Trophoblast cell (in vitro differentiated cells and primary cell): ENCODE data around the gene ZBTB7C.

ENCODE experiments used
- DNase-seq, 2 donors: peaks; one replicate each; pipeline ENCODE4 v3.0.0-alpha.2; 2016
- H2AFZ ChIP-seq: 2 replicates; pipeline ENCODE4 v1.6.1; 2013; ENCODE audit warnings: low read length, moderate library complexity, mild to moderate bottlenecking; ENCODE audit not compliant: insufficient read depth, poor library complexity
- H2AK5ac ChIP-seq: 2 replicates; pipeline ENCODE4 v1.6.1; 2013; ENCODE audit warnings: mild to moderate bottlenecking, low read length
- H2BK120ac ChIP-seq: 2 replicates; pipeline ENCODE4 v1.6.1; 2013; ENCODE audit warnings: low read length, mild to moderate bottlenecking, moderate library complexity; ENCODE audit not compliant: insufficient read depth, poor library complexity
- H2BK12ac ChIP-seq: 2 replicates; pipeline ENCODE4 v1.6.1; 2013; ENCODE audit warnings: mild to moderate bottlenecking, low read length, moderate library complexity
- H2BK5ac ChIP-seq: 2 replicates; pipeline ENCODE4 v1.6.1; 2013; ENCODE audit warnings: low read length, low read depth, moderate library complexity, mild to moderate bottlenecking; ENCODE audit not compliant: poor library complexity
- H3K14ac ChIP-seq: 2 replicates; pipeline ENCODE4 v1.6.1; 2013; ENCODE audit warnings: mild to moderate bottlenecking, low read length
- H3K18ac ChIP-seq: 2 replicates; pipeline ENCODE4 v1.6.1; 2013; ENCODE audit warnings: mild to moderate bottlenecking, low read length
- H3K23ac ChIP-seq: 2 replicates; pipeline ENCODE4 v1.6.1; 2013; ENCODE audit warnings: low read length
- H3K27ac ChIP-seq: 2 replicates; pipeline ENCODE4 v1.5.1; 2013; ENCODE audit warnings: low read depth, mild to moderate bottlenecking, inconsistent platforms, low read length, moderate library complexity
- H3K27me3 ChIP-seq: 2 replicates; pipeline ENCODE4 v1.6.1; 2013; ENCODE audit warnings: inconsistent platforms, mild to moderate bottlenecking, low read length, moderate library complexity; ENCODE audit not compliant: insufficient read depth
- H3K36me3 ChIP-seq, 2 experiments: 1 replicate in 1 of 2; 2 replicates in 1 of 2; pipeline ENCODE4 v1.6.1; 2013; ENCODE audit warnings: low read length in 2 of 2, mild to moderate bottlenecking in 2 of 2, moderate library complexity in 1 of 2; ENCODE audit not compliant: insufficient read depth in 2 of 2, control insufficient read depth in 1 of 2
- H3K4ac ChIP-seq: 2 replicates; pipeline ENCODE4 v1.6.1; 2013; ENCODE audit warnings: low read depth, mild to moderate bottlenecking, low read length, moderate library complexity
- H3K4me1 ChIP-seq, 2 experiments: 1 replicate in 1 of 2; 2 replicates in 1 of 2; pipeline ENCODE4 v1.6.1; 2013; ENCODE audit warnings: low read length in 2 of 2, mild to moderate bottlenecking in 2 of 2, moderate library complexity in 1 of 2; ENCODE audit not compliant: insufficient read depth in 2 of 2, control insufficient read depth in 1 of 2
- H3K4me2 ChIP-seq: 2 replicates; pipeline ENCODE4 v1.6.1; 2013; ENCODE audit warnings: inconsistent platforms, mild to moderate bottlenecking, low read length, moderate library complexity
- H3K4me3 ChIP-seq: 2 replicates; pipeline ENCODE4 v1.5.1; 2013; ENCODE audit warnings: mild to moderate bottlenecking, low read depth, low read length, inconsistent platforms
- H3K79me1 ChIP-seq: one replicate; pipeline ENCODE4 v1.6.1; 2013; ENCODE audit warnings: low read length
- H3K79me2 ChIP-seq: 2 replicates; pipeline ENCODE4 v1.6.1; 2013; ENCODE audit warnings: low read length, mild to moderate bottlenecking; ENCODE audit not compliant: control insufficient read depth, insufficient read depth, poor library complexity
- H3K9ac ChIP-seq: 2 replicates; pipeline ENCODE4 v1.6.1; 2013; ENCODE audit warnings: mild to moderate bottlenecking, low read length
- H3K9me3 ChIP-seq: 2 replicates; pipeline ENCODE4 v1.6.1; 2013; ENCODE audit warnings: low read depth, mild to moderate bottlenecking, control low read depth, inconsistent platforms, low read length; ENCODE audit not compliant: insufficient read depth
- H4K12ac ChIP-seq: 2 replicates; pipeline ENCODE4 v1.6.1; 2013; ENCODE audit warnings: low read depth, mild to moderate bottlenecking, low read length, moderate library complexity
- H4K8ac ChIP-seq: 2 replicates; pipeline ENCODE4 v1.6.1; 2013; ENCODE audit warnings: low read depth, mild to moderate bottlenecking, low read length, moderate library complexity
- H4K91ac ChIP-seq: one replicate; pipeline ENCODE4 v1.6.1; 2013; ENCODE audit warnings: low read depth, mild to moderate bottlenecking, low read length, moderate library complexity
- WGBS: extraction: QIAGEN DNeasy Blood & Tissue Kit; methylation state at CpG from one replicate; pipeline ENCODE4 v1.1.7; 2013; ENCODE audit warnings: missing lambda C conversion rate; ENCODE audit not compliant: insufficient read length, insufficient coverage; ENCODE audit errors: extremely low coverage; 5-methylcytosine and 5-hydroxymethylcytosine counted together

The ZBTB7C gene

DNA sequence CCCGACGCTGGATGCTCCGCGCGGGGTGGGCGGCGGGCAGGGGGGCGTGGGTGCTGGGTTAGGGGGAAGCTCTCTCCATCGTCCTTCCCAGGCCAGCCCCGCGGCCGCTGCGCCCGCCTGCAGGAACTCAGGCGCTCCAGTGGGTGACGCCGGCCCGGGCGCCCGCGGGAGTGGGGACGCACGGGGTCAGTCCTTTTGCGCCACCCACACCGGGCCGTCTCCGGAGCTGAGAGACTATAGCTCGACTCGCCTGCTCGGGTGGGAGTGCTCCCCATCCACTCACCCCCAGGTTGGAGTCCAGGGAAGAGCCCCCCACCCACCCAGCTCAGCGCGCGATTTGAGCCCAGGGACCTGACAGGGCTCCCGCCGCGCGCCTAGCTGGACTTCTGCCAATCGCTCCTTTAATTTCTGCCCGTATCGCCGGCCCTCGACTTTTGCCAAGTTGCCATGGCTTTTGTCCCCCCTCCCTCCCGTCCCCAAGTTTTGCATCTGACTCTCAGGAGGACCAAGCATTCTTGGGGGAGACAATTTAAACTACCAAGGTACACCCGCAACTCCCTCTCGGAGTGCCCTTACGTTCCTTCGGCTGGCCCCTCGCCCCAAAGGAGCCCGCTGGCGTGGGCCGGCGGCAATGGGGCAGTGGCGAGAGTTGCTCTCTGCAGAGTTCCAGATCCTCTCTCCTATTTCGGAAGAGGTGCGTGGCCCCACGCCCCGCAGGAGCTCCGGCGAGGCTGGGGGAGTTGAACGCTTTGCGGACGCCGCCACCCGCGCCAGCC is 272.9 kb downstream of the ZBTB7C start:
- Histone ChIP-seq H4K8ac (no peak overlapping the region), H3K4me1 (peaks cover 6 to 14% of the 10 kb centered on the region in 2 experiments), H3K79me1 (peaks cover 2% of the 10 kb centered on the region), H3K9ac (no peak overlapping the region), H2AFZ (peak overlapping the region; percentile 67), H3K23ac (no peak overlapping the region), H2BK5ac (no peak overlapping the region), H3K27me3 (peaks cover 24% of the 10 kb centered on the region), H2AK5ac (no peak overlapping the region), H3K79me2 (no peaks in the 10 kb centered on the region), H3K4ac (no peak overlapping the region), H3K14ac (no peak overlapping the region), H3K4me3 (peak overlapping the region; percentile 59), H3K36me3 (no peaks in the 10 kb centered on the region), H4K12ac (no peak overlapping the region), H3K4me2 (peak overlapping the region; percentile 95), H2BK120ac (peak overlapping the region; percentile 53), H4K91ac (peak overlapping the region; percentile 19), H3K27ac (no peak overlapping the region), H3K18ac (peak overlapping the region; percentile 37), H3K9me3 (no peaks in the 10 kb centered on the region), H2BK12ac (no peak overlapping the region)
- WGBS, result no CpG with 5 or more reads among the region's 65 CpGs
- peak in 1 of 2 donors; percentile 33 for DNase-seq

- no peak overlapping the region for H3K27ac ChIP-seq
- H3K14ac ChIP-seq, result no peak overlapping the region
- no peak overlapping the region for H2BK120ac ChIP-seq
- DNase-seq, result no peak
- H3K4me3 ChIP-seq, result no peak overlapping the region
- no peak overlapping the region for H2AK5ac ChIP-seq
- no peak overlapping the region for H3K18ac ChIP-seq
- H3K9me3 ChIP-seq, result no peaks in the 10 kb centered on the region
- no peak overlapping the region for H4K8ac ChIP-seq
- no peak overlapping the region for H3K9ac ChIP-seq
- no peak overlapping the region for H3K23ac ChIP-seq
- no peaks in the 10 kb centered on the region for H3K36me3 ChIP-seq
- H3K4me2 ChIP-seq, result peak overlapping the region; percentile 95
- H3K79me2 ChIP-seq, result no peaks in the 10 kb centered on the region
- H2AFZ ChIP-seq, result no peak overlapping the region
- no peak overlapping the region for H4K91ac ChIP-seq
- no peak overlapping the region for H3K4ac ChIP-seq
- no CpG with 5 or more reads among the region's 14 CpGs for whole genome bisulfite sequencing
- H4K12ac ChIP-seq, result no peak overlapping the region
- no peak overlapping the region for H2BK12ac ChIP-seq
- peaks cover 6 to 14% of the 10 kb centered on the region in 2 experiments for H3K4me1 ChIP-seq
- peaks cover 2% of the 10 kb centered on the region for H3K79me1 ChIP-seq
- no peak overlapping the region for H2BK5ac ChIP-seq
- peaks cover 24% of the 10 kb centered on the region for H3K27me3 ChIP-seq
These were observed 273.7 kb downstream of the ZBTB7C start for GRCh38 chr18:48135436-48135966.

DNA sequence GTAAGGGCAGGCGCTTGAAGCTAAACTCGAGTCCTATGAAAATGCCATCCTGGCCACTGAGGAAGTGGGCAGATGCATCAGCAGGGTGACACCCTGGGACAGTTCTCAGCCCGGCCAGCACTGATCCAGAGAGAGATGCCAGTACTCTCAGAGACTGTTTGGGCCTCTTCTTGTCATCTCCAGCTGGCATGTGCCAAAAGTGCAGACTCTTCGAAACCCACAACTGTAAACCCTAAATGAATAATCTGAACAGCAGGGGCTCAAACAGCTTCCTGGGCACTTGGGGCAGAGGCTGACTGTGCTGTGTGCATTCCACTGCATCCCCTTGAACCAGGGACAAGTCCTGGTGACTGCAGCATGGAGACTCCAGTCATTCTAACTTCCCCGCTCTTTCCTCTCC is 274.6 kb downstream of the ZBTB7C start:
- H2AK5ac ChIP-seq, result no peak overlapping the region
- no peak overlapping the region for H3K4me2 ChIP-seq
- peaks cover 6 to 14% of the 10 kb centered on the region in 2 experiments for H3K4me1 ChIP-seq
- H4K8ac ChIP-seq, result no peak overlapping the region
- WGBS, result no CpG with 5 or more reads among the region's 5 CpGs
- no peak overlapping the region for H2AFZ ChIP-seq
- no peak overlapping the region for H4K12ac ChIP-seq
- peaks cover 2% of the 10 kb centered on the region for H3K79me1 ChIP-seq
- H2BK12ac ChIP-seq, result no peak overlapping the region
- no peak overlapping the region for H3K23ac ChIP-seq
- no peaks in the 10 kb centered on the region for H3K9me3 ChIP-seq
- no peaks in the 10 kb centered on the region for H3K36me3 ChIP-seq
- H3K27ac ChIP-seq, result no peak overlapping the region
- no peak overlapping the region for H3K18ac ChIP-seq
- H3K4me3 ChIP-seq, result no peak overlapping the region
- no peak overlapping the region for H2BK5ac ChIP-seq
- no peak overlapping the region for H3K9ac ChIP-seq
- no peaks in the 10 kb centered on the region for H3K79me2 ChIP-seq
- no peak overlapping the region for H4K91ac ChIP-seq
- no peak overlapping the region for H2BK120ac ChIP-seq
- H3K27me3 ChIP-seq, result peaks cover 24% of the 10 kb centered on the region
- no peak for DNase-seq
- H3K4ac ChIP-seq, result no peak overlapping the region
- H3K14ac ChIP-seq, result no peak overlapping the region

DNA sequence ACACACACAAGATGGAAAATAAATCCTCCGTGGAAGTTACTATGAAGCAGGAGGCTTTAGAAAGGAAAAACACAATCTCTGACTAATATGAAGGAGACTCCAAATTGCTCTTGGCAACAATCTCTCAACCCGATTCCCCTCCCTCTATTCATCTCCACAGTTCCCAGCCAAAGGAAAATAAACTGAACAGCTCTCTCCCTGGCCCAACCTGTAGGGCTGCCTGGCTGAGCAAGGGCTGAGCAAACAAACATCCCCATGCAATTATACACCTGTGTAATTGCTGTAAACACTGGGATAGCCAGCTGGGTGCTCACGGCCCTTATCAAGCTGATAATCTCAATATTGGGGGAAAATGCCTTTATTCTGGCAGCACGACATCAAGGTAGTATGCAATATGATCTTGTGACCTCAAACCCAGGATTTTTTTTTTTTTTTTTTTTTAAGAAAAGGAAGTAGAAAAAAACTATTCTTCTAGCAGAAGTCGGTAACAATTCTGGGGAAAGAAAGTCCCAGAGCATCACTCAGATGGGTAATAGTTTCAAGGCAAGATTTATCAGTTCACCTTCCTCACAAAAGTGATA is 275.4 kb downstream of the ZBTB7C start:
- Histone ChIP-seq H2BK12ac (no peak overlapping the region), H3K9ac (no peak overlapping the region), H3K27me3 (peaks cover 24% of the 10 kb centered on the region), H3K36me3 (no peaks in the 10 kb centered on the region), H3K79me1 (peaks cover 2% of the 10 kb centered on the region), H3K9me3 (no peaks in the 10 kb centered on the region), H3K4me2 (no peak overlapping the region), H4K12ac (no peak overlapping the region), H3K23ac (no peak overlapping the region), H3K27ac (no peak overlapping the region), H3K4ac (no peak overlapping the region), H3K14ac (no peak overlapping the region), H2AFZ (no peak overlapping the region), H2BK120ac (no peak overlapping the region), H3K18ac (no peak overlapping the region), H2AK5ac (no peak overlapping the region), H3K4me3 (no peak overlapping the region), H4K91ac (no peak overlapping the region), H3K4me1 (peaks cover 6 to 14% of the 10 kb centered on the region in 2 experiments), H3K79me2 (no peaks in the 10 kb centered on the region), H2BK5ac (no peak overlapping the region), H4K8ac (no peak overlapping the region)
- DNase-seq, result peak in 1 of 2 donors; percentile 21
- no CpG with 5 or more reads among the region's 5 CpGs for WGBS
